GM21447 (cell line): Measurements from ENCODE around the gene SNTA1.
A peak's percentile ranks its signal among the peaks of the same experiment; 100 is the strongest.
"Not testable (repeated sequence)": the region's sequence is repeated elsewhere in the genome, so short reads cannot be mapped to it uniquely, and the experiment has no call there.

Experiments used
- ATAC-seq: cut with Tn5 transposase; IDR thresholded peaks from one replicate; pipeline ENCODE4 v1.9.1; 2021; ENCODE audit not compliant: unreplicated experiment

Gene SNTA1

GRCh38 chr20:33443512-33444239, at the start of gene SNTA1:
Gene SNTA1, minus strand, starts transcription at chr20:33443763. Its CDS starts 143 bp downstream, at chr20:33443620.
- peak; percentile 68 for ATAC-seq

- ATAC-seq = no peak
These were observed 47.5 kb upstream of the SNTA1 start for GRCh38 chr20:33490934-33491656.

GRCh38 chr20:33490023-33490933, 46.7 kb upstream of the SNTA1 start, which contains the start of gene CBFA2T2:
Gene CBFA2T2, plus strand, starts transcription at chr20:33490096. Its CDS starts 172 bp downstream, at chr20:33490268.
- ATAC-seq = peak; percentile 34

DNA sequence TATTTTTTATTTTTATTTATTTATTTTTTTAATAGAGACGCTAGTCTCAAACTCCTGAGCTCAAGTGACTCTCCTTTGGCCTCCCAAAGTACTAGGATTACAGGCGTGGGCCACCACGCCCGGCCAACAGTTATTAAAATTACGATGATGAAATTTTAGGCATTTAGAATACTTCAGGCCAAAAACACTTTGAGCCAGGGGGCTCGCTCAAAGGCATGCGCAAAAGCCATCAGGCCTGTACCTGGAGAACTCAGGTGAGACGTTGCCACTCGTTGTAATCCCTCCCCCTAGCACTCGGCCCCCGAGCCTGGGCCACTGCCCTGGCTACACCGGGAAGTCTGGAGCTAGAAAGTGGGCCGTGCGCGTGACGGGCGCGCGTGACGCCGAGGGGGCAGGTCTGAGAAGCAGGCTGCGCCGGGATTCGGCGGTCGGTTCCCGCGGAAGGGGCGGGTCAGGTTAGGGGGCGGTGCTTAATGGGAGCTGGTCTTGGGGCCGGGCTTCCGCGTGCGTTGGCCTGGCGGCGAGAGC, 46.0 kb upstream of the SNTA1 start:
- peak; percentile 92 for ATAC-seq

DNA sequence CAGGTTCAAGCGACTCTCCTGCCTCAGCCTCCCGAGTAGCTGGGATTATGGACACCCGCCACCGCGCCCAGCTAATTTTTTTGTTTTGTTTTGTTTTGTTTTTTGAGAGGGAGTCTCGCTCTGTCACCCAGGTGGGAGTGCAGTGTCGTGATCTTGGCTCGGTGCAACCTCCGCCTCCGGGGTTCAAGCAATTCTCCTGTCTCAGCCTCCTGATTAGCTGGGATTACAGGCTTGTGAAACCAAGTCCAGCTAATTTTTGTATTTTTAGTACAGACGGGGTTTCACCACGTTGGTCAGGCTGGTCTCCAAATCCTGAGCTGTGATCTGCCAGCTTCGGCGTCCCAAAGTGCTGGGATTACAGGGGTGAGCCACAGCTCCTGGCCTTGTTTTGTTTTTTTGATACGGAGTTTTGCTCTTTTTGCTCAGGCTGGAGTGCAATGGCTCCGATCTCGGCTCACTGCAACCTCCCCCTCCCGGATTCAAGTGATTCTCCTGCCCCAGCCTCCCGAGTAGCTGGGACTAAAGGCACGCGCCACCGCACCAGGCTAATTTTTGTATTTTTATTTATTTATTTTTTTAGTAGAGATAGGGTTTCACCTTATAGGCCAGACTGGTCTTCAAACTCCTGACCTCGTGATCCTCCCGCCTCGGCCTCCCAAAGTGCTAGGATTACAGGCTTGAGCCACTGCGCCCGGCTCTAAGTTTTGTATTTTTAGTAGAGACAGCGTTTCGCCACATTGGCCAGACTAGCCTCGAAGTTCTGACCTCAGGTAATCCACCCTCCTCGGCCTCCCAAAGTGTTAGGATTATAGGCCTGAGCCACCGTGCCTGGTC, 45.3 kb upstream of the SNTA1 start:
- not testable (repeated sequence) for ATAC-seq

GRCh38 chr20:33488201-33488600, 44.6 kb upstream of the SNTA1 start:
- no peak for ATAC-seq

- ATAC-seq = not testable (repeated sequence)
These were observed 39.6 kb upstream of the SNTA1 start for GRCh38 chr20:33483186-33483585.

DNA sequence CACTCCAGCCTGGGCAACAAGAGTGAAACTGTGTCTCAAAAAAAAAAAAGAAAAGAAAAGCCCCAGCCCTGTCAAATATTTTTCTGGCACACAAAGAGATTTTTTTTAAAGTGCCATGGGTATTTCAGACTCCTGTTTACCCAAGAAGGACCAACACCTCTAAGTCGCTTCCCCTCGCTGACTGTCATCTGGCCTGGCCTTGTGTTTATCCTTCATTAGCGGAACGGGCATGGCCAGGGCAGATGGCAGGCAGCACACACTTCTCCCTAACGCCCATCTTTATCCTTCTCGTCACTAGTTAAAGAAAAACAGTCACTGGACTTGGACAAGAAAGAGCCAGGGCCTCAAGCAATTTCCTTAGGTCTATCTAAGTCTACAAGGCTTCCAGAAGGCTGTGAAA, 39.0 kb upstream of the SNTA1 start:
- ATAC-seq = no peak

DNA sequence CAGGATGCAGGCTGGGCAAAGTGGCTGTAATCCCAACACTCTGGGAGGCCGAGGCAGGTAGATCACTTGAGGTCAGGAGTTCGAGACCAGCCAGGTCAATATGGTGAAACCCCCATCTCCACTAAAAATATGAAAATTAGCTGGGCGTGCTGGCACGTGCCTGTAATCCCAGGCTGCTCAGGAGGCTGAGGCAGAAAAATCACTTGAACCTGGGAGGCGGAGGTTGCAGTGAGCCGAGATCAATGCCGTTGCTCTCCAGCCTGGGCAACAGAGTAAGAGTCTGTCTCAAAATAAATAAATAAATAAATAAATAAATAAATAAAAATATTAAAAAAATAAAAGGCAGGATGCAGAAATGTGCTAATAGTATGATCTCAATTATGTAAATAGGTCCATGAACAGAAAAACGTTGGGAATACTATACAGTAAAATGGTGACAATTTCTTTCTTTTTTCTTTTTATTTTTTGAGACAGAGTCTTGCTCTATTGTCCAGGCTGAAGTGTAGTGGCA, 37.9 kb upstream of the SNTA1 start:
- no peak for ATAC-seq

- no peak for ATAC-seq
These were observed 36.5 kb upstream of the SNTA1 start for GRCh38 chr20:33480048-33480447.

- no peak for ATAC-seq
These were observed 34.0 kb upstream of the SNTA1 start for GRCh38 chr20:33477386-33478234.

- no peak for ATAC-seq
These were observed 32.0 kb upstream of the SNTA1 start for GRCh38 chr20:33475381-33476152.

- ATAC-seq = no peak
These were observed 31.4 kb upstream of the SNTA1 start for GRCh38 chr20:33474963-33475362.

DNA sequence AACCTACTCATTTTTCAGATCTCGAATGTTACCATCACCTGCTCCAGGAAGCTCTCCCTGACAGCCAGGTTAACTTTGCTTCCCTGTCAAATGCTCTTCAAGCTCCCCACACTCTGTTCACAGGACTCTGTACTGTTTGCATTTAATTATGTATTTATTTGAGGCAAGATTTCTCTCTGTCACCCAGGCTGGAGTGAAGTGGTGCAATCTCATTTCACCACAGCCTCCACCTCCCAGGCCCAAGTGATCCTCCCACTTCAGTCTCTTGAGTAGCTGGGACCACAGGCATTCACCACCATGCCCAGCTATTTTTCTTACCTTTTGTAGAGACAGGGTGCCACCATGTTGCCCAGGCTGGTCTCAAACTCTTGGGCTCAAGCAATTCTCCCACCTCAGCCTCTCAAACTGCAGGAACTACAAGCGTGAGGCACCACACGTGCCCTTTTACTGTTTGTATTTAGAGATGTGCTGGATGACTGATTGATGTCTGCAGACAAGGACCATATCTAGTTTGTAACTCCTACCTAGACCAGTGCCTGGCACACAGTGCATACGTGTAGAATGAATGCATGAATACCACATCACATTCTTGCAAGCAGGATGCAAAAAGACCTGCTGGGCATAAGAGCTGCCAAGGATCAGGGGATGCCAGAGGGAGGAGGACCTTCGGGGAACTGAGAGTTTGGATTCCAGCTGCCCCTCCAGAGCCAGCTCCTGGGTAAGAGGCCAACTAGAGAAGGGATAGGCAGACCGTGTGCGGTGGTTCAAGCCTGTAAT, 30.7 kb upstream of the SNTA1 start:
- no peak for ATAC-seq

GRCh38 chr20:33472868-33473435, 29.4 kb upstream of the SNTA1 start:
- no peak for ATAC-seq

DNA sequence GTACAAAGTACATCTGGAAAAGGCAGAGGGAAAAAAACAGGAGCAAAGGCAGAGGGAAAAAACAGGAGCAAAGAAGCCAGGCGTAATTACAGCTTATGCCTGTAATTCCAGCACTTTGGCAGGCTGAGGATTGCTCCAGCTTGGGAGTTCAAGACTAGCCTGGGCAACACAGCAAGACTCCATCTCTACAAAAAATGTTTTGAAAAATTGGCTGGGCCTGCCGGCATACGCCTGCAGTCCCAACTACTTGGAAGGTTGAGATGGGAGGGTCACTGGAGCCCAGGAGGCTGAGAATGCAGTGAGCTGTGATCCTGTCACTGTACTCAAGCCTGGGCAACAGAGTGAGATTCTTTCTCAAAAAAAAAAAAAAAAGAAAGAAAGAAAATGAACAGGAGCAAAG, 27.3 kb upstream of the SNTA1 start:
- ATAC-seq = no peak

DNA sequence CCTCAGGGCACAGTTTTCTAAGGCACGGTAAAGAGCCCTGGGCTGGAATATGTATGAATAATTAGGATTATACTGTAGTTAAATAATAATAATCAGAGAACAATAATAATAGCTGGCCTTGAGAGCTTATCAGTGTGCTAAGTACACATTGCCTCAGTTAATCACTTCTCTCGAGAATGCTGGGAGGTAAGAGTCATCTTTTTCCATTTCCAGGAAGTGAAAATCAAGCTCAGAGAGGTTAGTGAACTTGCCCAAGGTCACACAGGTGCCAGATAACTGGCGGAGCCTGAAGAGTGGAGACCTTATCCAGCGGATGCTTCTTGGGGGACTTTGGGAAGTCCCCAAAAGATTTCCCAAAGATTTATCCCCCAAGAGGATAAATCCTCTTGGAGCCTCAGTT, 26.9 kb upstream of the SNTA1 start:
- no peak for ATAC-seq
